ENCODE data around the gene AP3B1. TPM values are rescaled to one million over a fixed set of nuclear protein-coding genes. Genes with fewer than 3 reads are reported as not detected.

The AP3B1 gene
- total and polyA plus RNA-seq, 2 experiments from 2014 or later, result 32.1 to 46.3 TPM

DNA sequence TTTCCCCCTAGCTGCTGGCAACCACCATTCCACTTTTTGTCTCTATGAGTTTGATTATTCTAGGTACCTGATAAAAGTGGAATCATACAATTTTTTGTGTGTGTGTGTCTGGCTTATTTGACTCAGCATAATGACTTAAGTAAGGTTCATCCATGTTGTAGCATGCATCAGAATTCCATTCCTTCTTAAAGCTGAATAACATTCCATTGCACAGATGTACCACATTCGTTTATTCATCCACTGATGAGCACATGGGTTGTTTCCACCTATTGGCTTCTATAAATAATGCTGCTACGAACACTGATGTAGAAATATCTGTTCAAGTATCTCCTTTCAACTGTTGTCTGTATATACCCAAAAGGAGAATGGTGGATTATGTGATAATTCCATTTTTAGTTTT, 33.7 kb downstream of the AP3B1 start:
- Histone ChIP-seq H3F3A (replicated peaks; ENCODE audit: low read depth) (no peaks in the 10 kb centered on the region), H3K79me2 (replicated peaks; ENCODE audit: insufficient read depth) (peaks cover 5% of the 10 kb centered on the region; the same call in 1 of the 2 replicates), H3K4me1 (ENCODE audit: insufficient read depth) (no peaks in the 10 kb centered on the region), H3K36me3 (ENCODE audit: insufficient read depth) (no peaks in the 10 kb centered on the region), H3K4me2 (no peak overlapping the region), H3K27me3 (ENCODE audit: insufficient read depth) (no peaks in the 10 kb centered on the region), H3K27ac (ENCODE audit: low read depth) (no peak overlapping the region), H2AFZ (no peak overlapping the region), H4K20me1 (replicated peaks; ENCODE audit: insufficient read depth) (peaks cover 4% of the 10 kb centered on the region), H3K9me2 (ENCODE audit: insufficient read depth) (no peaks in the 10 kb centered on the region), H3K4me3 (no peak overlapping the region)
- Mint-ChIP-seq H3K4me3 (no peak overlapping the region), H3K27ac (no peak overlapping the region), H3K4me1 (no peaks in the 10 kb centered on the region), H3K27me3 (ENCODE audit: insufficient read depth, low read depth, poor library complexity) (no peaks in the 10 kb centered on the region), H3K36me3 (ENCODE audit: low read depth) (peaks cover 28% of the 10 kb centered on the region), H3K9me3 (no peaks in the 10 kb centered on the region; the same call in 2 of the 3 replicates)
- no peak for DNase-seq (ENCODE audit: low spot score)
- no peak for ATAC-seq
- TF ChIP-seq, protein P1, sequence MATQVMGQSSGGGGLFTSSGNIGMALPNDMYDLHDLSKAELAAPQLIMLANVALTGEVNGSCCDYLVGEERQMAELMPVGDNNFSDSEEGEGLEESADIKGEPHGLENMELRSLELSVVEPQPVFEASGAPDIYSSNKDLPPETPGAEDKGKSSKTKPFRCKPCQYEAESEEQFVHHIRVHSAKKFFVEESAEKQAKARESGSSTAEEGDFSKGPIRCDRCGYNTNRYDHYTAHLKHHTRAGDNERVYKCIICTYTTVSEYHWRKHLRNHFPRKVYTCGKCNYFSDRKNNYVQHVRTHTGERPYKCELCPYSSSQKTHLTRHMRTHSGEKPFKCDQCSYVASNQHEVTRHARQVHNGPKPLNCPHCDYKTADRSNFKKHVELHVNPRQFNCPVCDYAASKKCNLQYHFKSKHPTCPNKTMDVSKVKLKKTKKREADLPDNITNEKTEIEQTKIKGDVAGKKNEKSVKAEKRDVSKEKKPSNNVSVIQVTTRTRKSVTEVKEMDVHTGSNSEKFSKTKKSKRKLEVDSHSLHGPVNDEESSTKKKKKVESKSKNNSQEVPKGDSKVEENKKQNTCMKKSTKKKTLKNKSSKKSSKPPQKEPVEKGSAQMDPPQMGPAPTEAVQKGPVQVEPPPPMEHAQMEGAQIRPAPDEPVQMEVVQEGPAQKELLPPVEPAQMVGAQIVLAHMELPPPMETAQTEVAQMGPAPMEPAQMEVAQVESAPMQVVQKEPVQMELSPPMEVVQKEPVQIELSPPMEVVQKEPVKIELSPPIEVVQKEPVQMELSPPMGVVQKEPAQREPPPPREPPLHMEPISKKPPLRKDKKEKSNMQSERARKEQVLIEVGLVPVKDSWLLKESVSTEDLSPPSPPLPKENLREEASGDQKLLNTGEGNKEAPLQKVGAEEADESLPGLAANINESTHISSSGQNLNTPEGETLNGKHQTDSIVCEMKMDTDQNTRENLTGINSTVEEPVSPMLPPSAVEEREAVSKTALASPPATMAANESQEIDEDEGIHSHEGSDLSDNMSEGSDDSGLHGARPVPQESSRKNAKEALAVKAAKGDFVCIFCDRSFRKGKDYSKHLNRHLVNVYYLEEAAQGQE (IDR thresholded peaks at IDR 0.05; ENCODE audit: unreplicated experiment), result no peak
- TF ChIP-seq ZNF114 (CRISPR knock-in tag; IDR thresholded peaks at IDR 0.05), result no peak
- TF ChIP-seq JUNB (IDR thresholded peaks at IDR 0.05; ENCODE audit: unreplicated experiment), result no peak
- TF ChIP-seq STAT1 (IDR thresholded peaks at IDR 0.05; ENCODE audit: unreplicated experiment), result no peak
- no peak for TF ChIP-seq NANOG (IDR thresholded peaks at IDR 0.05; ENCODE audit: borderline replicate concordance)
- TF ChIP-seq ZNF331 (CRISPR knock-in tag; IDR thresholded peaks at IDR 0.05; ENCODE audit: low read depth), result no peak
- TF ChIP-seq, protein P2, sequence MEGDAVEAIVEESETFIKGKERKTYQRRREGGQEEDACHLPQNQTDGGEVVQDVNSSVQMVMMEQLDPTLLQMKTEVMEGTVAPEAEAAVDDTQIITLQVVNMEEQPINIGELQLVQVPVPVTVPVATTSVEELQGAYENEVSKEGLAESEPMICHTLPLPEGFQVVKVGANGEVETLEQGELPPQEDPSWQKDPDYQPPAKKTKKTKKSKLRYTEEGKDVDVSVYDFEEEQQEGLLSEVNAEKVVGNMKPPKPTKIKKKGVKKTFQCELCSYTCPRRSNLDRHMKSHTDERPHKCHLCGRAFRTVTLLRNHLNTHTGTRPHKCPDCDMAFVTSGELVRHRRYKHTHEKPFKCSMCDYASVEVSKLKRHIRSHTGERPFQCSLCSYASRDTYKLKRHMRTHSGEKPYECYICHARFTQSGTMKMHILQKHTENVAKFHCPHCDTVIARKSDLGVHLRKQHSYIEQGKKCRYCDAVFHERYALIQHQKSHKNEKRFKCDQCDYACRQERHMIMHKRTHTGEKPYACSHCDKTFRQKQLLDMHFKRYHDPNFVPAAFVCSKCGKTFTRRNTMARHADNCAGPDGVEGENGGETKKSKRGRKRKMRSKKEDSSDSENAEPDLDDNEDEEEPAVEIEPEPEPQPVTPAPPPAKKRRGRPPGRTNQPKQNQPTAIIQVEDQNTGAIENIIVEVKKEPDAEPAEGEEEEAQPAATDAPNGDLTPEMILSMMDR (conservative IDR thresholded peaks at IDR 0.05; ENCODE audit: low read depth in 2 of 2), result no peak
- TF ChIP-seq, protein P3, sequence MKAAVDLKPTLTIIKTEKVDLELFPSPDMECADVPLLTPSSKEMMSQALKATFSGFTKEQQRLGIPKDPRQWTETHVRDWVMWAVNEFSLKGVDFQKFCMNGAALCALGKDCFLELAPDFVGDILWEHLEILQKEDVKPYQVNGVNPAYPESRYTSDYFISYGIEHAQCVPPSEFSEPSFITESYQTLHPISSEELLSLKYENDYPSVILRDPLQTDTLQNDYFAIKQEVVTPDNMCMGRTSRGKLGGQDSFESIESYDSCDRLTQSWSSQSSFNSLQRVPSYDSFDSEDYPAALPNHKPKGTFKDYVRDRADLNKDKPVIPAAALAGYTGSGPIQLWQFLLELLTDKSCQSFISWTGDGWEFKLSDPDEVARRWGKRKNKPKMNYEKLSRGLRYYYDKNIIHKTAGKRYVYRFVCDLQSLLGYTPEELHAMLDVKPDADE (IDR thresholded peaks at IDR 0.05), result no peak
- TF ChIP-seq, protein P4, sequence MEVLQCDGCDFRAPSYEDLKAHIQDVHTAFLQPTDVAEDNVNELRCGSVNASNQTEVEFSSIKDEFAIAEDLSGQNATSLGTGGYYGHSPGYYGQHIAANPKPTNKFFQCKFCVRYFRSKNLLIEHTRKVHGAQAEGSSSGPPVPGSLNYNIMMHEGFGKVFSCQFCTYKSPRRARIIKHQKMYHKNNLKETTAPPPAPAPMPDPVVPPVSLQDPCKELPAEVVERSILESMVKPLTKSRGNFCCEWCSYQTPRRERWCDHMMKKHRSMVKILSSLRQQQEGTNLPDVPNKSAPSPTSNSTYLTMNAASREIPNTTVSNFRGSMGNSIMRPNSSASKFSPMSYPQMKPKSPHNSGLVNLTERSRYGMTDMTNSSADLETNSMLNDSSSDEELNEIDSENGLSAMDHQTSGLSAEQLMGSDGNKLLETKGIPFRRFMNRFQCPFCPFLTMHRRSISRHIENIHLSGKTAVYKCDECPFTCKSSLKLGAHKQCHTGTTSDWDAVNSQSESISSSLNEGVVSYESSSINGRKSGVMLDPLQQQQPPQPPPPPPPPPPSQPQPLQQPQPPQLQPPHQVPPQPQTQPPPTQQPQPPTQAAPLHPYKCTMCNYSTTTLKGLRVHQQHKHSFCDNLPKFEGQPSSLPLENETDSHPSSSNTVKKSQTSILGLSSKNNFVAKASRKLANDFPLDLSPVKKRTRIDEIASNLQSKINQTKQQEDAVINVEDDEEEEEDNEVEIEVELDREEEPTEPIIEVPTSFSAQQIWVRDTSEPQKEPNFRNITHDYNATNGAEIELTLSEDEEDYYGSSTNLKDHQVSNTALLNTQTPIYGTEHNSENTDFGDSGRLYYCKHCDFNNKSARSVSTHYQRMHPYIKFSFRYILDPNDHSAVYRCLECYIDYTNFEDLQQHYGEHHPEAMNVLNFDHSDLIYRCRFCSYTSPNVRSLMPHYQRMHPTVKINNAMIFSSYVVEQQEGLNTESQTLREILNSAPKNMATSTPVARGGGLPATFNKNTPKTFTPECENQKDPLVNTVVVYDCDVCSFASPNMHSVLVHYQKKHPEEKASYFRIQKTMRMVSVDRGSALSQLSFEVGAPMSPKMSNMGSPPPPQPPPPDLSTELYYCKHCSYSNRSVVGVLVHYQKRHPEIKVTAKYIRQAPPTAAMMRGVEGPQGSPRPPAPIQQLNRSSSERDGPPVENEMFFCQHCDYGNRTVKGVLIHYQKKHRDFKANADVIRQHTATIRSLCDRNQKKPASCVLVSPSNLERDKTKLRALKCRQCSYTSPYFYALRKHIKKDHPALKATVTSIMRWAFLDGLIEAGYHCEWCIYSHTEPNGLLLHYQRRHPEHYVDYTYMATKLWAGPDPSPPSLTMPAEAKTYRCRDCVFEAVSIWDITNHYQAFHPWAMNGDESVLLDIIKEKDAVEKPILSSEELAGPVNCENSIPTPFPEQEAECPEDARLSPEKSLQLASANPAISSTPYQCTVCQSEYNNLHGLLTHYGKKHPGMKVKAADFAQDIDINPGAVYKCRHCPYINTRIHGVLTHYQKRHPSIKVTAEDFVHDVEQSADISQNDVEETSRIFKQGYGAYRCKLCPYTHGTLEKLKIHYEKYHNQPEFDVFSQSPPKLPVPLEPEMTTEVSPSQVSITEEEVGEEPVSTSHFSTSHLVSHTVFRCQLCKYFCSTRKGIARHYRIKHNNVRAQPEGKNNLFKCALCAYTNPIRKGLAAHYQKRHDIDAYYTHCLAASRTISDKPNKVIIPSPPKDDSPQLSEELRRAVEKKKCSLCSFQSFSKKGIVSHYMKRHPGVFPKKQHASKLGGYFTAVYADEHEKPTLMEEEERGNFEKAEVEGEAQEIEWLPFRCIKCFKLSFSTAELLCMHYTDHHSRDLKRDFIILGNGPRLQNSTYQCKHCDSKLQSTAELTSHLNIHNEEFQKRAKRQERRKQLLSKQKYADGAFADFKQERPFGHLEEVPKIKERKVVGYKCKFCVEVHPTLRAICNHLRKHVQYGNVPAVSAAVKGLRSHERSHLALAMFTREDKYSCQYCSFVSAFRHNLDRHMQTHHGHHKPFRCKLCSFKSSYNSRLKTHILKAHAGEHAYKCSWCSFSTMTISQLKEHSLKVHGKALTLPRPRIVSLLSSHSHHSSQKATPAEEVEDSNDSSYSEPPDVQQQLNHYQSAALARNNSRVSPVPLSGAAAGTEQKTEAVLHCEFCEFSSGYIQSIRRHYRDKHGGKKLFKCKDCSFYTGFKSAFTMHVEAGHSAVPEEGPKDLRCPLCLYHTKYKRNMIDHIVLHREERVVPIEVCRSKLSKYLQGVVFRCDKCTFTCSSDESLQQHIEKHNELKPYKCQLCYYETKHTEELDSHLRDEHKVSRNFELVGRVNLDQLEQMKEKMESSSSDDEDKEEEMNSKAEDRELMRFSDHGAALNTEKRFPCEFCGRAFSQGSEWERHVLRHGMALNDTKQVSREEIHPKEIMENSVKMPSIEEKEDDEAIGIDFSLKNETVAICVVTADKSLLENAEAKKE (CRISPR knock-in tag; IDR thresholded peaks at IDR 0.05), result no peak
- no peak for TF ChIP-seq EZH2phosphoT487 (IDR thresholded peaks at IDR 0.05; ENCODE audit: unreplicated experiment)
- TF ChIP-seq EZH2 (IDR thresholded peaks at IDR 0.05; ENCODE audit: low read depth, unreplicated experiment), result no peak
- TF ChIP-seq POLR2AphosphoS5 (IDR thresholded peaks at IDR 0.05; ENCODE audit: low read depth), result no peak
- TF ChIP-seq CREB1 (CRISPR knock-in tag; IDR thresholded peaks at IDR 0.05; ENCODE audit: low read depth), result no peak

All from GM23338 (cell line).